ENCODE results near the gene RIOK3.

Gene RIOK3

DNA sequence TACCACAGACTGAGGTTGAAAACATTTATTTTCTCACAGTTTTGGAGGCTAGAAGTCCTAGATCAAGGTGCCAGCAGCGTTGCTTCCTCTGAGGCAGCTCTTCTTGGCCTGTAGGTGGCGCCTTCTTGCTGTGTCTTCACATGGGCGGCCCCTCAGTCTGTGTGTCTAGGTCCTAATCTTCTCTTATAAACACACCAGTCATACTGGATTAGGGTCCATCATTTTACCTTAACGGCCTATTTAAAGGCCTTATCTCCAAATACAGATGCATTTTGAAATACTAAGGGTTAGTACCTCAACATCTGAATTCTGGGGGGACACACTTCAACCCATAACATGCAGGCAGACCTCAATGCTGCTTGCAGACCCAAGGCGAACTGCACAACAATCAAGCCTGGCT is 45.8 kb downstream of the RIOK3 start:
- Histone ChIP-seq H3K4me1 (ENCODE audit: control insufficient read depth, insufficient read depth, low read length) (no peaks in the 10 kb centered on the region), H3K27ac (ENCODE audit: extremely low read depth, low read depth, low read length) (no peak overlapping the region), H3K36me3 (ENCODE audit: control insufficient read depth in 2 of 2, insufficient read depth in 1 of 2, low read length in 2 of 2) (no peaks in the 10 kb centered on the region), H3K4me3 (ENCODE audit: low read depth, low read length) (no peak overlapping the region), H3K9me3 (ENCODE audit: control insufficient read depth, insufficient read depth, low read depth, low read length) (no peaks in the 10 kb centered on the region)
- no peak for TF ChIP-seq ZNF211 (tag by site-specific recombination; IDR thresholded peaks at IDR 0.05; ENCODE audit: low read depth)
- peak; percentile 33; the same call in 1 of the 2 replicates for TF ChIP-seq ZBTB20 (tag by site-specific recombination; IDR thresholded peaks at IDR 0.05)
- TF ChIP-seq ZNF76 (tag by site-specific recombination; IDR thresholded peaks at IDR 0.05; ENCODE audit: borderline replicate concordance, low read depth): no peak
- TF ChIP-seq ZFP37 (tag by site-specific recombination; IDR thresholded peaks at IDR 0.05): 0 out of 2 replicates have a peak, but pooled peaks have one; percentile 30
- peak; percentile 67 for TF ChIP-seq ZNF654 (tag by site-specific recombination; IDR thresholded peaks at IDR 0.05; ENCODE audit: low read depth)
- no peak for TF ChIP-seq ZNF837 (tag by site-specific recombination; IDR thresholded peaks at IDR 0.05)
- TF ChIP-seq ZFP69B (tag by site-specific recombination; IDR thresholded peaks at IDR 0.05): no peak
- peak; percentile 45; the same call in 1 of the 2 replicates for TF ChIP-seq ZNF335 (tag by site-specific recombination; conservative IDR thresholded peaks at IDR 0.05)
- peak; percentile 63; the same call in 1 of the 2 replicates for TF ChIP-seq CTCF (tag by site-specific recombination; IDR thresholded peaks at IDR 0.05)
- TF ChIP-seq ZNF514 (tag by site-specific recombination; IDR thresholded peaks at IDR 0.05): no peak
- no peak for TF ChIP-seq ZNF140 (tag by site-specific recombination; IDR thresholded peaks at IDR 0.05)
- TF ChIP-seq SP3 (tag by site-specific recombination; IDR thresholded peaks at IDR 0.05): no peak
- TF ChIP-seq ZNF658 (tag by site-specific recombination; IDR thresholded peaks at IDR 0.05): no peak
- no peak for TF ChIP-seq ZNF19 (tag by site-specific recombination; IDR thresholded peaks at IDR 0.05; ENCODE audit: low read depth)
- peak; percentile 19; the same call in 1 of the 2 replicates for TF ChIP-seq ZNF692 (tag by site-specific recombination; IDR thresholded peaks at IDR 0.05)
- no peak for TF ChIP-seq ZNF37A (tag by site-specific recombination; IDR thresholded peaks at IDR 0.05)
- TF ChIP-seq ZNF501 (tag by site-specific recombination; IDR thresholded peaks at IDR 0.05): no peak
- TF ChIP-seq ZNF843 (tag by site-specific recombination; IDR thresholded peaks at IDR 0.05): no peak
- CTCF ChIA-PET: interaction anchor here (0.6 to 4.3 kb wide), 44 partner anchors 10 to 621 kb away, joined by 3 to 40 read pairs (median 5); no protein-coding TSS in a partner anchor
- POLR2A ChIA-PET: interaction anchor here (0.6 kb wide), 1 partner anchor 475 kb away, joined by 4 read pairs; no protein-coding TSS in a partner anchor

DNA sequence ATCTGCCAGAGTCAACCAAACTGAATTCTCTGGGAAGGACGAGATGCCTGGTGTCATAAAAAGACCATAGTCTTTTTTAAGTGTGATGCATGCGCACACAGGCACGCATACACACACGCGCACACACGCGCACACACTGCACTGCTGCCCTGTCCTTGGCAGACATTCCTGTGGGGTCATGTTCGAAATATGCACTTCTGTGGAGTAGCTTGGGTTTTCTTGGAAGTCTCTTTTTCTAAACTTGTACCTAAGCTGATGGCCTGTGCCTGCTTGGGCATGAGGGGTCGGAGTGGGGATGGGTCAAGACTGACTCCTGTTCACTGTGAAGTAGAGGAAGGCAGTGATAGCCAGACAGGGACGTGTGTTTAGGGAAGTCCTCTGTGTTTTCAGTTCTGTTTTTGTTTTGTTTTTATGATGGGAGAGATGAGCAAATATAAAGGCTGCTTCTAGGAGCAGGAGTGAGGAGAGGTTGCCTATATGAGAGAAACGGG is 46.2 kb downstream of the RIOK3 start:
- Histone ChIP-seq H3K4me1 (ENCODE audit: control insufficient read depth, insufficient read depth, low read length) (no peaks in the 10 kb centered on the region), H3K9me3 (ENCODE audit: control insufficient read depth, insufficient read depth, low read depth, low read length) (no peaks in the 10 kb centered on the region), H3K36me3 (ENCODE audit: control insufficient read depth in 2 of 2, insufficient read depth in 1 of 2, low read length in 2 of 2) (no peaks in the 10 kb centered on the region), H3K4me3 (ENCODE audit: low read depth, low read length) (no peak overlapping the region), H3K27ac (ENCODE audit: extremely low read depth, low read depth, low read length) (no peak overlapping the region)
- ChIA-PET CTCF (interaction anchor here (0.6 to 4.3 kb wide), 23 partner anchors 9 to 581 kb away, joined by 3 to 40 read pairs (median 5); no protein-coding TSS in a partner anchor), POLR2A (no interaction called here)
- no peak for TF ChIP-seq ZNF623 (tag by site-specific recombination; IDR thresholded peaks at IDR 0.05)
- 0 out of 2 replicates have a peak, but pooled peaks have one; percentile 1 for TF ChIP-seq ZNF335 (tag by site-specific recombination; conservative IDR thresholded peaks at IDR 0.05)

DNA sequence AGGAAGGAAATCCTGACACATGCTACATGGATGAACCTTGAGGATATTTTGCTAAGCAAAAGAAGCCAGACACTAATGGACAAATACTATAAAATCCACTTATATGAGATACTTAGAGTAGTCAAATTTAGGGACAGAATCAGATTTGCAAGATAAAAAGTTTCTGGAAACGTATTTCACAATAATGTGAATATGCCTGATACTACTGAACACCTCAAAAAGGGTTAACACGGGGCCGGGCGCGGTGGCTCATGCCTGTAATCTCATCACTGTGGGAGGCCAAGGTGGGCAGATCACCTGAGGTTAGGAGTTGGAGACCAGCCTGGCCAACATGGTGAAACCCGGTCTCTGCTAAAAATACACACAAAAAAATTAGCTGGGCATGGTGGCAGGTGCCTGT is 48.5 kb downstream of the RIOK3 start:
- CTCF ChIA-PET: interaction anchor here (0.7 to 1.2 kb wide), 3 partner anchors 14 to 201 kb away, joined by 4 to 5 read pairs (median 5); no protein-coding TSS in a partner anchor

More for the DNA sequence above, 48.5 kb downstream of the RIOK3 start:
- peaks cover 0 to 7% of the 10 kb centered on the region in 2 experiments; a peak in 1 of 3 replicates for H3K36me3 ChIP-seq (ENCODE audit: control insufficient read depth in 2 of 2, insufficient read depth in 1 of 2, low read length in 2 of 2)
- no peaks in the 10 kb centered on the region for H3K9me3 ChIP-seq (ENCODE audit: control insufficient read depth, insufficient read depth, low read depth, low read length)
- H3K27ac ChIP-seq (ENCODE audit: extremely low read depth, low read depth, low read length): no peak overlapping the region
- POLR2A ChIA-PET: no interaction called here
- 0 out of 2 replicates have a peak, but pooled peaks have one; percentile 10 for TF ChIP-seq EGR2 (tag by site-specific recombination; IDR thresholded peaks at IDR 0.05; ENCODE audit: low read depth)
- TF ChIP-seq, protein P1, sequence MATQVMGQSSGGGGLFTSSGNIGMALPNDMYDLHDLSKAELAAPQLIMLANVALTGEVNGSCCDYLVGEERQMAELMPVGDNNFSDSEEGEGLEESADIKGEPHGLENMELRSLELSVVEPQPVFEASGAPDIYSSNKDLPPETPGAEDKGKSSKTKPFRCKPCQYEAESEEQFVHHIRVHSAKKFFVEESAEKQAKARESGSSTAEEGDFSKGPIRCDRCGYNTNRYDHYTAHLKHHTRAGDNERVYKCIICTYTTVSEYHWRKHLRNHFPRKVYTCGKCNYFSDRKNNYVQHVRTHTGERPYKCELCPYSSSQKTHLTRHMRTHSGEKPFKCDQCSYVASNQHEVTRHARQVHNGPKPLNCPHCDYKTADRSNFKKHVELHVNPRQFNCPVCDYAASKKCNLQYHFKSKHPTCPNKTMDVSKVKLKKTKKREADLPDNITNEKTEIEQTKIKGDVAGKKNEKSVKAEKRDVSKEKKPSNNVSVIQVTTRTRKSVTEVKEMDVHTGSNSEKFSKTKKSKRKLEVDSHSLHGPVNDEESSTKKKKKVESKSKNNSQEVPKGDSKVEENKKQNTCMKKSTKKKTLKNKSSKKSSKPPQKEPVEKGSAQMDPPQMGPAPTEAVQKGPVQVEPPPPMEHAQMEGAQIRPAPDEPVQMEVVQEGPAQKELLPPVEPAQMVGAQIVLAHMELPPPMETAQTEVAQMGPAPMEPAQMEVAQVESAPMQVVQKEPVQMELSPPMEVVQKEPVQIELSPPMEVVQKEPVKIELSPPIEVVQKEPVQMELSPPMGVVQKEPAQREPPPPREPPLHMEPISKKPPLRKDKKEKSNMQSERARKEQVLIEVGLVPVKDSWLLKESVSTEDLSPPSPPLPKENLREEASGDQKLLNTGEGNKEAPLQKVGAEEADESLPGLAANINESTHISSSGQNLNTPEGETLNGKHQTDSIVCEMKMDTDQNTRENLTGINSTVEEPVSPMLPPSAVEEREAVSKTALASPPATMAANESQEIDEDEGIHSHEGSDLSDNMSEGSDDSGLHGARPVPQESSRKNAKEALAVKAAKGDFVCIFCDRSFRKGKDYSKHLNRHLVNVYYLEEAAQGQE (tag by site-specific recombination; IDR thresholded peaks at IDR 0.05): no peak
- H3K4me3 ChIP-seq (ENCODE audit: low read depth, low read length): no peak overlapping the region
- H3K4me1 ChIP-seq (ENCODE audit: control insufficient read depth, insufficient read depth, low read length): no peaks in the 10 kb centered on the region

All from HEK293 (cell line).